Keratinocyte (primary cell): Measurements from ENCODE around the gene ZBTB24.

Source experiments
- EZH2 ChIP-seq: IDR thresholded peaks from one replicate; pipeline ENCODE4 v1.6.1; 2012; ENCODE audit warnings: inconsistent platforms, mild to moderate bottlenecking, low read length, moderate library complexity
- TF ChIP-seq, protein P1 (sequence below), 3 experiments: IDR thresholded peaks in 1 of 3; conservative IDR thresholded peaks in 1 of 3; optimal IDR thresholded peaks in 1 of 3; 2 replicates in 2 of 3; 3 replicates in 1 of 3; pipeline versions ENCODE3 to v1.5.1; 2011; ENCODE audit warnings: low read length in 3 of 3, mild to moderate bottlenecking in 3 of 3, moderate library complexity in 2 of 3, control low read depth in 1 of 3, inconsistent platforms in 1 of 3; ENCODE audit not compliant: insufficient read depth in 2 of 3; ENCODE audit errors: extremely low read depth in 1 of 3

DNA sequence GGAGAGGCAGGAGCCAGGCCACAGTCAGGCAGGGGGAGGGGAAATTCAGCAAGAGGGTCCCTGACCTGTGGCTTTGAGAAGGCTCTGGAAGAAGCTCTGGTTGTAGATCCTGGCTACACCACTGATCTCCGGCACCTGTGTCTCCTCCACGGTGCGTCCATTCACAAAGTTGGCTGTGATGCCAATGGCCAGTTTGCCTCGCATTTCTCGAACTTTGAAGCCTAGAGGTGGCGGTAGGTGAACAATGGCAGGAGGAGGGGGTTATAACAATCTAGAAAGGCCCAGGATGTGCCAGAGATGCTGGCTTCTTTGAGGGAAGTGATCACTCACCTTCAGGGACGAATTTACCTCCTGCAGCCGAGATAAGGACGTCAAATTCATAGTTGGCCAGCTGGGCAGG is 30.8 kb downstream of the ZBTB24 start:
- TF ChIP-seq, protein P1, sequence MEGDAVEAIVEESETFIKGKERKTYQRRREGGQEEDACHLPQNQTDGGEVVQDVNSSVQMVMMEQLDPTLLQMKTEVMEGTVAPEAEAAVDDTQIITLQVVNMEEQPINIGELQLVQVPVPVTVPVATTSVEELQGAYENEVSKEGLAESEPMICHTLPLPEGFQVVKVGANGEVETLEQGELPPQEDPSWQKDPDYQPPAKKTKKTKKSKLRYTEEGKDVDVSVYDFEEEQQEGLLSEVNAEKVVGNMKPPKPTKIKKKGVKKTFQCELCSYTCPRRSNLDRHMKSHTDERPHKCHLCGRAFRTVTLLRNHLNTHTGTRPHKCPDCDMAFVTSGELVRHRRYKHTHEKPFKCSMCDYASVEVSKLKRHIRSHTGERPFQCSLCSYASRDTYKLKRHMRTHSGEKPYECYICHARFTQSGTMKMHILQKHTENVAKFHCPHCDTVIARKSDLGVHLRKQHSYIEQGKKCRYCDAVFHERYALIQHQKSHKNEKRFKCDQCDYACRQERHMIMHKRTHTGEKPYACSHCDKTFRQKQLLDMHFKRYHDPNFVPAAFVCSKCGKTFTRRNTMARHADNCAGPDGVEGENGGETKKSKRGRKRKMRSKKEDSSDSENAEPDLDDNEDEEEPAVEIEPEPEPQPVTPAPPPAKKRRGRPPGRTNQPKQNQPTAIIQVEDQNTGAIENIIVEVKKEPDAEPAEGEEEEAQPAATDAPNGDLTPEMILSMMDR (optimal IDR thresholded peaks at IDR 0.05 in 1 of 3, IDR thresholded peaks at IDR 0.05 in 1 of 3, conservative IDR thresholded peaks at IDR 0.05 in 1 of 3; ENCODE audit: extremely low read depth in 1 of 3, insufficient read depth in 2 of 3, low read length in 3 of 3): no peak
- no peak for TF ChIP-seq EZH2
